COLO668 (cell line): ENCODE data around the gene PI16.
A peak's percentile ranks its signal among the peaks of the same experiment; 100 is the strongest.

ENCODE experiments used
- DNase-seq: peaks from one replicate; lab custom pipeline; 2025; ENCODE audit not compliant: unreplicated experiment; lab: John Stamatoyannopoulos, UW

Gene PI16

GRCh38 chr6:36999061-36999750, 44.7 kb downstream of the PI16 start:
- peak; percentile 85 for DNase-seq

- DNase-seq: peak; percentile 42
These were observed 45.2 kb downstream of the PI16 start for GRCh38 chr6:36999751-37000125.

- no peak for DNase-seq
These were observed 49.8 kb downstream of the PI16 start for GRCh38 chr6:37004044-37004980.

- no peak for DNase-seq
These were observed 50.7 kb downstream of the PI16 start, which contains the start of gene FGD2 for GRCh38 chr6:37005061-37005810. TSS of gene FGD2 (plus strand) at chr6:37005655. CDS start at chr6:37005818, 163 bp downstream.

- no peak for DNase-seq
These were observed 51.5 kb downstream of the PI16 start for GRCh38 chr6:37005827-37006567.

GRCh38 chr6:37006793-37007339, 52.3 kb downstream of the PI16 start:
- no peak for DNase-seq

GRCh38 chr6:37007340-37008043, 53.0 kb downstream of the PI16 start:
- no peak for DNase-seq

GRCh38 chr6:37008484-37009465, 54.2 kb downstream of the PI16 start:
- no peak for DNase-seq

- DNase-seq: no peak
These were observed 55.9 kb downstream of the PI16 start for GRCh38 chr6:37010402-37010892.

- no peak for DNase-seq
These were observed 57.3 kb downstream of the PI16 start for GRCh38 chr6:37011656-37012378.

- DNase-seq: no peak
These were observed 59.3 kb downstream of the PI16 start for GRCh38 chr6:37013516-37014491.
